Endothelial cell of umbilical vein (primary cell): ENCODE data around the gene SCYL2. TPM values are rescaled to one million over a fixed set of nuclear protein-coding genes. Genes with fewer than 3 reads are reported as not detected.

Experiments
- BruUV-seq: library from RNA; stranded (reverse); fragments of 400-500 nt; replicated peaks from 2 replicates; lab custom pipeline; 2021; lab: Mats Ljungman, UMichigan
- CTCF ChIA-PET: fragments of 300-600, 350-600 bp; sonication (Branson Sonifier 250); formaldehyde crosslinking; loops from one replicate; lab custom pipeline; 2021; ENCODE audit warnings: antibody characterized with exemption, inconsistent platforms; lab: Charles Lee
- POLR2A ChIA-PET: fragments of 300-600, 350-600 bp; sonication (Branson Sonifier 250); formaldehyde crosslinking; loops from one replicate; lab custom pipeline; 2021; ENCODE audit warnings: antibody characterized with exemption, inconsistent platforms; lab: Charles Lee
- DNase-seq: peaks from one replicate; pipeline ENCODE4 v3.0.0-alpha.2; 2011; ENCODE audit warnings: low read depth, low spot score
- FAIRE-seq: peaks from 2 replicates; lab custom pipeline; 2011; peaks lifted over from hg19 to GRCh38; lab: Jason Lieb, UNC
- H2AFZ ChIP-seq: 2 replicates; pipeline ENCODE4 v1.6.0; 2012; ENCODE audit warnings: low read depth, low read length, control low read depth, inconsistent platforms
- H3K27ac ChIP-seq: 2 replicates; pipeline ENCODE4 v1.5.1; 2011; ENCODE audit warnings: low read depth, mild to moderate bottlenecking, control low read depth, low read length, moderate library complexity; ENCODE audit not compliant: insufficient read depth
- H3K27me3 ChIP-seq, 2 experiments: 2 replicates each; pipeline versions ENCODE4 v1.6.0 to v1.6.1; 2011; ENCODE audit warnings: low read length in 2 of 2, mixed read lengths in 1 of 2; ENCODE audit not compliant: control insufficient read depth in 2 of 2, insufficient read depth in 2 of 2
- H3K36me3 ChIP-seq, 2 experiments: 2 replicates in 1 of 2; 3 replicates in 1 of 2; pipeline ENCODE4 v1.5.1; 2011; ENCODE audit warnings: low read length in 2 of 2, mild to moderate bottlenecking in 1 of 2, moderate library complexity in 1 of 2; ENCODE audit not compliant: control insufficient read depth in 2 of 2, insufficient read depth in 2 of 2; ENCODE audit errors: extremely low read depth in 1 of 2
- H3K4me1 ChIP-seq: 3 replicates; pipeline ENCODE4 v1.5.1; 2011; ENCODE audit warnings: mild to moderate bottlenecking, low read length; ENCODE audit not compliant: control insufficient read depth, insufficient read depth; ENCODE audit errors: extremely low read depth
- H3K4me2 ChIP-seq: 2 replicates; pipeline ENCODE4 v1.6.1; 2011; ENCODE audit warnings: low read length, control low read depth, mixed read lengths; ENCODE audit not compliant: insufficient read depth
- H3K4me3 ChIP-seq, 3 experiments: fragments of 200-600 bp in 1 of 3; sonication (generic), shearing (Covaris generic) in 1 of 3; replicated peaks in 1 of 3; 2 replicates each; pipeline ENCODE4 v1.5.1; 2011 to 2016; ENCODE audit warnings: control low read depth in 3 of 3, low read length in 3 of 3, mild to moderate bottlenecking in 2 of 3, inconsistent platforms in 1 of 3, low read depth in 1 of 3, moderate library complexity in 1 of 3; ENCODE audit not compliant: insufficient read depth in 1 of 3
- H3K79me2 ChIP-seq: 2 replicates; pipeline ENCODE4 v1.6.0; 2012; ENCODE audit warnings: low read length, inconsistent platforms; ENCODE audit not compliant: control insufficient read depth, insufficient read depth
- H3K9ac ChIP-seq: replicated peaks from 2 replicates; pipeline ENCODE3; 2011; ENCODE audit warnings: low read length, control low read depth; ENCODE audit not compliant: insufficient read depth; ENCODE audit errors: extremely low read depth
- H3K9me1 ChIP-seq: replicated peaks from 3 replicates; pipeline ENCODE4 v1.6.0; 2011; ENCODE audit warnings: mild to moderate bottlenecking, low read length; ENCODE audit not compliant: control insufficient read depth, insufficient read depth; ENCODE audit errors: extremely low read depth
- H3K9me3 ChIP-seq: replicated peaks from 2 replicates; pipeline ENCODE4 v1.5.1; 2012; ENCODE audit warnings: low read length, inconsistent platforms; ENCODE audit not compliant: control insufficient read depth, insufficient read depth
- H4K20me1 ChIP-seq: replicated peaks from 2 replicates; pipeline ENCODE3; 2011; ENCODE audit warnings: mild to moderate bottlenecking, low read length; ENCODE audit not compliant: control insufficient read depth, insufficient read depth; ENCODE audit errors: extremely low read depth
- CTCF ChIP-seq, 2 donors: IDR thresholded peaks; 1 replicate in 1 of 2; 2 replicates in 1 of 2; pipeline ENCODE4 v1.5.1; 2011; ENCODE audit warnings: low read length in 2 of 2, mild to moderate bottlenecking in 2 of 2, moderate library complexity in 2 of 2, control low read depth in 1 of 2, inconsistent platforms in 1 of 2, low read depth in 1 of 2; ENCODE audit not compliant: insufficient read depth in 1 of 2; ENCODE audit errors: extremely low read depth in 1 of 2
- EZH2 ChIP-seq: IDR thresholded peaks from 2 replicates; pipeline ENCODE4 v1.6.1; 2012; ENCODE audit warnings: borderline replicate concordance, low read depth, mild to moderate bottlenecking, moderate library complexity, low read length, inconsistent platforms; ENCODE audit not compliant: severe bottlenecking
- FOS ChIP-seq: IDR thresholded peaks from 2 replicates; pipeline ENCODE4 v1.6.1; 2011; ENCODE audit warnings: mild to moderate bottlenecking, low read length, moderate library complexity, borderline replicate concordance; ENCODE audit not compliant: insufficient read depth
- GATA2 ChIP-seq: IDR thresholded peaks from 2 replicates; pipeline ENCODE4 v1.7.0; 2011; ENCODE audit warnings: low read depth, mild to moderate bottlenecking, moderate library complexity, mixed read lengths, low read length; ENCODE audit not compliant: insufficient read length, insufficient read depth
- JUN ChIP-seq: IDR thresholded peaks from 2 replicates; pipeline ENCODE4 v1.6.1; 2011; ENCODE audit warnings: borderline replicate concordance, low read depth; ENCODE audit not compliant: insufficient read length, insufficient read depth
- MAX ChIP-seq: IDR thresholded peaks from 2 replicates; pipeline ENCODE4 v1.6.1; 2011; ENCODE audit not compliant: insufficient read depth, insufficient read length
- MYC ChIP-seq: IDR thresholded peaks from one replicate; pipeline ENCODE4 v1.6.1; 2011; ENCODE audit warnings: mild to moderate bottlenecking, low read depth, low read length
- POLR2A ChIP-seq: IDR thresholded peaks from 2 replicates; pipeline ENCODE4 v1.6.1; 2012; ENCODE audit warnings: low read depth, mild to moderate bottlenecking, control low read depth, low read length
- POLR2AphosphoS5 ChIP-seq: IDR thresholded peaks from 2 replicates; pipeline ENCODE4 v1.6.1; 2012; ENCODE audit warnings: low read depth, mild to moderate bottlenecking, control low read depth, low read length, moderate library complexity; ENCODE audit not compliant: insufficient read depth
- dilution Hi-C: fragments of 300-500 bp; cut with MboI; formaldehyde crosslinking; loops from one replicate; pipeline ENCODE4 v1.15.0; 2019; ENCODE audit warnings: low sequenced_read_pairs; ENCODE audit not compliant: extremely low pct_ligation_motif_present
- intact Hi-C: fragments of 100-400 bp; cut with micrococcal nuclease; formaldehyde crosslinking; loops from one replicate; pipeline ENCODE4 v1.10.0; 2022
- polyA plus RNA-seq, 4 experiments: library from polyadenylated mRNA; depleted of rRNA in 3 of 4; stranded (reverse) in 3 of 4; unstranded in 1 of 4; fragments of >200 nt; gene quantifications; 2 replicates each; pipeline versions ENCODE4 v1.2.1 to v1.2.3, GENCODE V29; 2011 to 2012; ENCODE audit warnings: missing spikeins in 1 of 4
- total RNA-seq: library from RNA; stranded (reverse); gene quantifications from 2 replicates; pipeline ENCODE4 v1.2.3, GENCODE V29; 2021

Gene SCYL2
- total and polyA plus RNA-seq, 2 donors (not counting 3 experiments of a cell fraction or from before 2014, with no cell fraction given) = 12.5 to 41.4 TPM

GRCh38 chr12:100383586-100384558 lies 116.9 kb downstream of the SCYL2 start:
- Histone ChIP-seq H3K27ac (no peak overlapping the region), H3K4me1 (no peaks in the 10 kb centered on the region), H3K79me2 (no peaks in the 10 kb centered on the region), H3K36me3 (no peaks in the 10 kb centered on the region), H4K20me1 (no peaks in the 10 kb centered on the region), H2AFZ (no peak overlapping the region), H3K9ac (no peak overlapping the region), H3K4me3 (no peak overlapping the region), H3K27me3 (peaks cover 0 to 2% of the 10 kb centered on the region in 2 experiments), H3K9me1 (no peaks in the 10 kb centered on the region), H3K9me3 (no peaks in the 10 kb centered on the region), H3K4me2 (no peak overlapping the region)
- POLR2A ChIA-PET = no interaction called here
- TF ChIP-seq POLR2A = no peak
- no peak for TF ChIP-seq EZH2
- TF ChIP-seq GATA2 = no peak
- TF ChIP-seq FOS = no peak
- dilution Hi-C loops = no loop called here
- CTCF ChIA-PET = interaction anchor here (0.7 to 2.1 kb wide), 3 partner anchors 21 to 25 kb away, joined by 3 to 15 read pairs (median 3); no protein-coding TSS in a partner anchor
- DNase-seq (no peak), FAIRE-seq (no peak)
- BruUV-seq = no TSS peak
- intact Hi-C loops = no loop called here

- H3K4me2 ChIP-seq = no peak overlapping the region
- dilution Hi-C loops (no loop called here), intact Hi-C loops (no loop called here)
- DNase-seq (no peak), FAIRE-seq (no peak)
- H3K4me3 ChIP-seq = no peak overlapping the region
- H3K9me3 ChIP-seq = no peaks in the 10 kb centered on the region
- peaks cover 0 to 2% of the 10 kb centered on the region in 2 experiments for H3K27me3 ChIP-seq
- no peak overlapping the region for H3K27ac ChIP-seq
- H3K9me1 ChIP-seq = no peaks in the 10 kb centered on the region
- H3K36me3 ChIP-seq = no peaks in the 10 kb centered on the region
- H3K4me1 ChIP-seq = no peaks in the 10 kb centered on the region
- CTCF ChIA-PET = interaction anchor here (1.3 to 2.1 kb wide), 2 partner anchors 8 to 21 kb away, joined by 3 to 15 read pairs; no protein-coding TSS in a partner anchor
- no peak overlapping the region for H2AFZ ChIP-seq
- POLR2A ChIA-PET = no interaction called here
- H3K79me2 ChIP-seq = no peaks in the 10 kb centered on the region
- H4K20me1 ChIP-seq = no peaks in the 10 kb centered on the region
- no TSS peak for BruUV-seq
- TF ChIP-seq MYC (no peak), GATA2 (no peak), EZH2 (no peak), MAX (no peak), POLR2AphosphoS5 (no peak), JUN (no peak), CTCF (IDR thresholded peaks at IDR 0.05; ENCODE audit: extremely low read depth in 1 of 2, insufficient read depth in 1 of 2, low read depth in 1 of 2, low read length in 2 of 2) (no peak), POLR2A (no peak), FOS (no peak)
- H3K9ac ChIP-seq = no peak overlapping the region
Measured at GRCh38 chr12:100384559-100384935, 117.6 kb downstream of the SCYL2 start.
